Amniotic stem cell (primary cell): ENCODE data around the gene VSX1.

Experiments
- DNase-seq: peaks from one replicate; lab custom pipeline; 2025; lab: John Stamatoyannopoulos, UW

VSX1 gene

DNA sequence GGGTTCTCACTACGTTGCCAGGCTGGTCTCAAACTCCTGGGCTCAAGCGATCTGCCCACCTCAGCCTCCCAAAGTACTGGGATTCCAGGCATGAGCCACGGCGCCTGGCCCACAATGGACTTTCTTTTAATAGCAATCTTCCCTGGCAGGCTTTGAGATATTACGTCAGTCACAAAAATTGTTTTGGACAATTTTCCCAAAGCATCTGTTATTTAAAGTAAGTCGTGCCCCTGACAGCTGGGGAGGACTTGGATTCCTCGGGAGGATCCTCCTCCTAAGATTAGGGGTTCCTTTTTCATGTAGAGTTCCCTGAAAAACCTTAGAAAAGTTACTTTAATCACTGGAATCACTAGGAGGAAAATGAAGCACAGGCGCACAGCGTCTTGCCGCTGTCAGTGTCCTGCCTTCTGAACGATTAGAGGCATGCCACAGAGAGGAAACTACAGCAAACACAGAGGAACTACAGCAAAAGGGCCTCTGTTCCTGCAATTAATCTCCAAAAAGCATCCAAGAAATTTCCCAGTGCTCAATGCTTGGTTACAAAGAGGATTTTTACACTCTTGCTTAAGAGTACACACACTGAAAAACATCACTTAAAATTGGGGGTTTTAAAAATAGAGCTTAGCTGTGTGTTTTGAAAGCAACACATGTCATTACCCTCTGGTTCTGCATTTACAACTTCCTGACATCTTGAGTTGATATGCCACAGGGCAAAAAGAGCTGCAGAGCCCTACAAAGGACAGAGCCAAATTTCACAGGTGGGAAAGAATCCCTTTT lies 28.5 kb downstream of the VSX1 start:
- no peak for DNase-seq

DNA sequence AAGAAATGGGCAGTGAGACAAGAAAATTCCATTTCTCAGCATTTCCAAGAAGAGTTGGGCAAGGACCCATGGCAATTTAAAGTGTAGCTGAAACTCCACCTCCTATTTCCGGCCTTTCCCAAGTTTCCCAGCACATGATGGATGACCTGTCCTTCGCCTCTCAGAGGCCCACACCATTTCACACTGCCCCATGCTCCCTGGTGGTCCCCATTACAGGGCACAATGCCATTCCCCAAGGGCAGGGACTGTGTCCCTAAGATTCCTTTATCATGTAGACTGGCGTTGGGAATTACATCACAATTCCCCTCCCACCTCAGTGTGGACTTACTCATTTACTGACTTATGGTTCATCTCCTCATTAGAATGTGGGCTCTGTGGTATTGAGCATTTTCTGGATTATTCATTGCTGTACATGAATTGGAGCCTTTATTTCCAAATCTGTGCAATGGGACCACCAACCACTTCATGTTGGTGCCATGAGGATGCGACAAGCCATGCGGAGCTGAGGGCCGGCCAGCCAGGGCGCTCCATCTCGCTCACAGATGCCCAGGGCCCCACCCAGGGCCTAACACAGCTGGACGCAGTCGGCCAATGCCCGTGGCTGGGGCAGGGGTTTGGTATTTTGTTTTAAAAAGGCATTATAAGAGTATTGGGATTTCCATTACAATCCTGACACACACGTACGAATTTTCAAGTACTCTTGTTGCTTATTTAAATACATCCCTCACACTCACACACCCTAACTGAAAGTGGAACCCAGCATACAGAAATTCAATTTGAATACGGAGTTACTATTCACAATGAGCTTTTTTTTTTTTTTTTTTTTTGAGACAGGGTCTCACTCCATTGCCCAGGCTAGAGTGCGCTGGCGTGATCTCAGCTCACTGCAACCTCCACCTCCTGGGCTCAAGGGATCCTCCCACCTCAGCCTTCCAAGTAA lies 29.4 kb downstream of the VSX1 start:
- DNase-seq = no peak

DNA sequence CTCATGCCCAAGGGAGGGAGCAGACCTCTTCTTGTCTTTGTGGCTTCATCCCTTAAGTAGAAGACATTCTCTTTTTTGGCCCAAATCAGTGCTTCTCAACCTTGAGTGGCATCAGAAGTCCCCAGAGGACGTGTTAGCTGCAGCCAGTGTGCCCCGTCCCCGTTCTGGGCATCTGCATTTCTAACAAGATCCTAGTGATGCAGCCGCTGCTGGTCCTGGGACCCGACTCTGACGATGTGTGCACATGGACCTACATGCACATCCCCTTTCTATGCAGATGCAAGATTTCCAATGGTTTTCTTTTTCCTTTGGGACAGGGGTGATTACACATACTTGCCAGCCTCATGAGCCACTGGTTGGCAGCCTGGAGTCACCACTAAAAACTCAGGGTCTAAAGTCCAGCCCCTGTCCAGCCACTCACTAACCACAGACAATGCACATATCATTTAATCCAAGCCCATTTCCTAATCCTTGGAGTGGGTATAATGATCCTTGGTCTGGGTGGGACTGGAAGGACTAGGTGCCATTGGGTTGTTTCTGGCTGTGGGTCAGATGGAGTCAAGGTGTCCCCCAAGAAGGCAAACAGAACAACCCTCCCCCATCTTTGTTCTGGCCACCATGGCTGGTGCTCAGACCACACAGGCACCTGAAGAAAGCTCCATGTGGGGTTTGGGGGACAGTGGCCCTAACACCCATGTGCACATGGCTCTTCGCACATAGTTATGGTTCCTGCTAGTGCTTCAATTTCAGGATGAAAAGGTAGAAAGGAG lies 30.4 kb downstream of the VSX1 start:
- DNase-seq = no peak

DNA sequence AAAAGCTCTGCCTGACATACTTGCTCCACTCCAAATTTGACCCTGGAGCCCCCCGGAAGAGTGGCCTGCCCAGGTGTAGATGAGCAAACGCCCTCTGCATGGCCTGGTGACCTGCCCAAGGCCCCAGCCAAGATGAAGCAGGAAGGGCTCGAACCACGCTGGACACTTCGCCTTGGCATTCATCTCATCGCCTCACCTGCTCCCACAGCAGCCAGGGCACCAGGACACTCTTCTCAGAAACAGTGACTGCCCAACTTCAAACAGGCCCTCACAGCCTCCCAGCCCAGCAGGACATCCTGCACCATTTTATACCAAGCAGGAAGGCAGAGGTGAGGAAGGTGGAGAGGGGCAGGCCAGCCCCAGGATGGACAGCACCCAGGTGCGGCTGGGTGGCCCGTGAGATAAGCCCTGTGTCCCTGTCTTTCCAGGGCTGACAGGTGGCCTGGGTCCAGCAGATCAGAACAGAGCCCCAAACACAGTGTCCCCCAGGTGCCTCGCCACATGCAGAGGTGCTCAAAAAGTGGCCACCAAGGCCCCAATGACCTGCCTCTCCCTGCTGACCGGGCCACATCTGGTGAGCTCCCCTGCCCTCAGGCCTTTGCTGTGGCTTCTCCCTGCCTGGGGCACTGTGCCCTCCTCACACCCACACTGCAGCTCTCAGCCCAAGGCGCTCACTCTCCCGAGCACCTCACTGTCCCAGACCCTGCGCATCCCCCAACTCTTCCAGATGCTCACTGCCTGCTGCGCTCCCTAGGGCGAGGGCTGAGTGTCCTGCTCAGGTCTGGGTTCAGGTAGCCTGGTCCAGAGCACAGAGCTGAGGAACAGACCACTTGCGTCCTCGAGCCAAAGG lies 31.2 kb downstream of the VSX1 start:
- DNase-seq = no peak

DNA sequence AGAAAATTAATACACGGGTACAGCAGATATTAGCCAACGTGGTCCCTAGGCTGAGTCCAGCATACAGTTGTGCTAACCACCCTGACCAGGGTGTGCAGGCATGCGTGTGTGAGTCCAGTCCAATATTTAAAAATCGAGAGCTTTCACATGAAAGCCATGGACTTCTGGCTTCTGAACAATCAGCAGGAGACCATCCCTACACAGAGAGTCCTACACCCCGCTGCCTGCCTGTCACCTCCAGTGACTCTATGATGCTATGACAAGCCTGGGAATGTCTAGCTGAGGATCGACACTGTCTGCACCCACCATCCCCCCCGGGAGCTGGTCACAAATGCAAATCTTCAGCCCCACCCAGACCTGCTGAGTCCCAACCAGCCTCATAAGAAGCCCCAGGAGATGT lies 31.9 kb downstream of the VSX1 start:
- DNase-seq = no peak

DNA sequence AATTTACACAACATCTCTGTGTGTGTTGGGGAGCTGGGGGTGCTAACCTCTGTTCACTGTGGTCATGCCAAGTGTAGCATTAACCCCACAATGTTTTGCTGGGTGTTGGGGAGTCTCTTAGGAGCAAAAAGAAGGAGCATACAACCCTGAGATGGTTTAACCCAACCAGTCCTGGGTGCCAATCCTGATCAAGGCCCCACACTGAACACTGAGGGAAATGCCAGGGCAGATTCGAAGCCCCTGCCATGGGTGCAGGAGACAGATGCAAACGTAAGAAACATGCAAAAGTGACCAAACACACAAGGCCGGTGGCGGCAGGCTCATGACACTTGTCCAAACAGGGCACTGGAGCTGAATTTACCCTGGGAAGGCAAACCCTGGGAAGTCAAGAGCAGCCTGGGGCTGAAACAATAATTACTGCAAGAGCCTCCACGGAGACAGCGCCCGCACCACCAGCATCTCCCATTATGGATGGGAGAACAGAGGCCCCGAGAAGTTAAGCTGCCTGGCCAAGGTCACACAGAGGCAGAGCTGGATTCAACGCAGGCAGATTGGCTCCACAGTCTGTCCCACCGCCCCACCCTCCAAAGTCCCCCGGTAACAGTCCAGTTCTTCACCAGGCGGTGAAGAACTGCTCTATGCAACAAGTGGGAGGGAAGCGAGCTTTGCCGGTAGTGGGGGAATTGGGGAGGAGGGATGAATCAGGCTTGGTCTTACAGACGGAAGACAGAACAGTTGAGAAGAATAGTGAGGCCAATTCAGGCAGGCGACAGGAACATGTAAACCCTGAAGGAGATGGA lies 32.5 kb downstream of the VSX1 start:
- DNase-seq = no peak

DNA sequence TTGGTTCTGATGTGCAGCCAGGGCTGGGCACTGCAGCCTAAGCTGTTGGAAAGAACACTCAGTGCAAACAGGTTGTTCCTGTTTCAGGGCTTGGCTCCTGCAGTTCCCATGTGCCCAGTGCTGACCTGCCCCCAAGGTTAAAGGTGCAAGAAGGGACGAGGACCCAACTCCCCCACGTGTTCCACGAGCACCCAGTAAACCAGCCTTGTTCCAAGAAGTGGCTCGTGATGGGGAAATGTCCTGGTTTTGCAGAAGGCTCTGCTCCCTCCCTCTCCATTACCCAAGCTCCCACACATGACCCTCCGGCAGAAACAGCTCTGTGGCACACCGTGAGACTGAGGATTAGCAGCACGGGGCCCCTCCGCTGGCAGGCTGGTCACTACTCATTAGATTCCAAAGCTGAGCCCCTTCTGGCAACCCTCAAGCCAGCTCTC lies 33.4 kb downstream of the VSX1 start:
- DNase-seq = no peak

DNA sequence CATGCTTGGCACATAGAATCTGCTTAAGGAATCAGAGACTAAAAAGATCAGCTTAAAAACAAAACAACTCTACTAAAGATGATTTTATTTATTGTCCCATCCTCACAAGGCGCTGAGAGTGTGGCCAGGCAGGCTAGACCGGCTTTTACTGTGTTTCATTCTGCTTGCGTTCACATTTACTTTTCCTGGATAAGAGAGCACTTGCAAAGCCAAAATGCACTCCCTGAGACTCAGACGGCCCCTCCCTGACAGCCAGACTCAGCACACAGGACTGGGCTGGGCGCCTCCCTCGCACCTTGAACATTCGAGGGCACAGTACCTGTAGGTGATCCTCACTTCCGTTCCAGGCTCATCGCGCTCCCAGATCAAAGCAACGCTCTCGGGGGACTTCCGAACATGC lies 34.2 kb downstream of the VSX1 start:
- no peak for DNase-seq

DNA sequence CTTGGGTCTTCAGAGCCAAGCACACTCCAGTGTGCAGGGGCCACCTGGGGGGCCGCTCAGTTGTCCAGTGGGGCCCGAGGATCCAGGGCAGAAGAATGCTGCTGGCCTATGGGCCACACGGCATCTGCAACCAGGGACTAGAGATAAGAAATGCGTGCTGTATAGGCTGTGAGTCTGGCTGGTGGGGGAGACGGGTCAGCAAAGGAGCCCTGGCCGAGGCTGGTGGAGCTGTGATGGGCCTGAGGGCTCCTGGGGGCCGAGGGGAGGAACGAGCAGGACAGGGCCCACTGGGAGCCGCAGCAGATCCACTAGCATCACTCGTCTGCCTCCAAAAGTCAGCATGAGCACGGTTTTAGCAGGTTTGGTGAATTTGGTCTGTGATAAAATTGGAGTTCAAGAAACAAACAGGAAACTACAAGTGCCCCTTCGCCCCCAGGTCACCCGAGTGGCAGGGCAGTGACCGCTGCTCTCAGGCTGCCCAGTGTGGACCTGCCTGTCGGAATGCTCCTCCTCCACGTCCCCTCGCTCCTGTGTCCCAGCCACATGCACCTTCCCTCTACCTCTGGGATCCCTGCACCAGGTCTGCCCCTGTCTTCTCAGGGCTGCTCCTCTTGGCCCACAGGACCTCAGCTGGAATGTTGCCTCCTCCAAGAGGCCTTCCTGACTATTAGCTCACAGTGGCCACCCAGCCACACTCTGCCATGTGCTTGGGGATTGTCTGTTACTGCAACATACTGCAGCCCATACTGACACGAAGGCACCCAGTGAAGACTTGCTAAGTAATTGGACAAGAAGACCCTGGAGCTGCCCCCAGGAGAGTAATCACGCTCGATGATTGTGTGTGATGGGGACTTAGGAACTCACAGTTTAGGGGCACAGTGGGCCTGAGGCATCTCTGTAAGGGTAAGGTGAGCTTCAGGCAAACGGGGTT lies 34.9 kb downstream of the VSX1 start:
- no peak for DNase-seq

DNA sequence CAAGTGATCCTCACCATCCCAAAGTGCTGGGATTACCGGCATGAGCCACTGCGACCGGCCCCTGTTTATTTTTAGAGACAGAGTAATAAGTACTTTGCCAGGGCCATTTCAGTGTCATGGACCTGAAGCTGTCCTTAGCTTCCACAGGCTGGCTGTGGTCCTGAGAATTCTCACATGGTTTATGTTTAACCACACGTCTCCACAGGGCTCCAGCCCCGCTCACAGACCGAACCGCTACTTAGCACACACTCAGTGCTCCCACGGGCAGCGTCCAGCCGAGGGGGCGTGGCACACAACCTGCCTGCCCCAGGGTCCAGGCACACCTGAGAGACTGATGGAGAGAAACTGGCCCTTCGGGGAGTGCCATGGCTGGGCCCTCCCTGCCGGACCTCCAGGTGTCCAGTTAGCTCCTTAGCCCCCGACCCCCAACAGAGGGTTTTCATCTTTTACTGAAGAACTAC lies 35.7 kb downstream of the VSX1 start:
- DNase-seq = no peak

DNA sequence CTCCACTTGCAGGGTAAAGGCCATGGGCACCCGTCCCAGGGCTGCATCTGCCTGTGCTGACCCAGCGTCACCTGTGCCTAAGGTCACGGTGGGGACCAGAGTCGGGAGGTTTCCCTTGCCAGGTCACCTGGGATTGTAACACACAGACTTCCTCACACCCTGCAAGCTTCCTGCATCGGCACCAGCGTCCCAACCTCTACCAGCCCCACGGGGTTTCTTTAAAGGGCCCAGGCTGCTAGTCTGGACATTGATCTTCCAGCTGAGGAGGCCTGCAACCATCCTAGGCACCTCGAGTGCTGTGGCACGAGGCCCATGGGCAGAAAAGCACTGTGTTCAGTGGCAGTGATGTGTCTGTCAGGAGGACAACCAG lies 36.6 kb downstream of the VSX1 start:
- DNase-seq = no peak

DNA sequence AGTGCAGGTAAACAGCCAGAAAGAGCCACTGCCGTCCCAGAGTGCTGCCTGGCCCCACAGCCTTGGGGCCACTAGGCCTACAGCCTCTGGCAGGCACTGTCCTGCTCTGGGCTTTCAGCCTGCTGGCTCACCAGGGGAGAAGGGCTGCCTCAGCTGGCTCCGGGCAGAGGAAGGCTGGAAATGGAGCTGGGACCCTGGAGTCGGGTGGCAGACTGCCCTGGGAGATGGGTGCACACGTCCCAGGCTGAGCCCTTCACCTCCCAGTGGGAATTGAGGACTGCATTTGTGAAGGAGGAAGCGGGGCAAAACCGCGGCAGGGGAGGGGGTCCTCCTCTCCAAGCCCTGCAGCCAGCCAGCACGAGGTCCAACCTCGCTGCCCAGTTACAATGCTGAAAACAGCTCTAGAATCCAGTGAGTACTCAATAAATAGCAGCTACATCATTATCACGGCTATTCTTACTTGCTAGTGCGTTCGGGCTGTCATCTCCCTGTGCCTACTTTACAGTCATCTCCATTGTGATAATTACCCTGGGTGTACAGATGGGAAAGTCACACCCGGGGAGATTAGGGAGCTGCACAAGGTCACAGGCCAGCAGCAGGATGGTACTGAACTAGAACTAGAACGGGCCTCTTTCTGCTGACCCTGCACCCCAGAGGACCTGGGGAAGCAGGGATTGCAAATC lies 37.1 kb downstream of the VSX1 start:
- DNase-seq = no peak

DNA sequence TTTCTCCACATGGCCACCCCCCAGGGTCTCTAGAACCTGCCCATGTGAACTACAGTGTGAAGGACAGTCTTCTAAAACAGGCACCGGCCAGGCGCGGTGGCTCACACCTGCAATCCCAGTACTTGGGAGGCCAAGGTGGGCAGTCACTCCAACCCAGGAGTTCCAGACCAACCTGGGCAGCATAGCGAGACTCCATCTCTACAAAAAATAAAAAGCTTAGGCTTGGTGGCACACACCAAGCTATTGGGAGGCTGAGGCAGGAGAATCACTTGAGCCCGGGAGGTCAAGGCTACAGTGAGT lies 37.7 kb downstream of the VSX1 start:
- DNase-seq = no peak

DNA sequence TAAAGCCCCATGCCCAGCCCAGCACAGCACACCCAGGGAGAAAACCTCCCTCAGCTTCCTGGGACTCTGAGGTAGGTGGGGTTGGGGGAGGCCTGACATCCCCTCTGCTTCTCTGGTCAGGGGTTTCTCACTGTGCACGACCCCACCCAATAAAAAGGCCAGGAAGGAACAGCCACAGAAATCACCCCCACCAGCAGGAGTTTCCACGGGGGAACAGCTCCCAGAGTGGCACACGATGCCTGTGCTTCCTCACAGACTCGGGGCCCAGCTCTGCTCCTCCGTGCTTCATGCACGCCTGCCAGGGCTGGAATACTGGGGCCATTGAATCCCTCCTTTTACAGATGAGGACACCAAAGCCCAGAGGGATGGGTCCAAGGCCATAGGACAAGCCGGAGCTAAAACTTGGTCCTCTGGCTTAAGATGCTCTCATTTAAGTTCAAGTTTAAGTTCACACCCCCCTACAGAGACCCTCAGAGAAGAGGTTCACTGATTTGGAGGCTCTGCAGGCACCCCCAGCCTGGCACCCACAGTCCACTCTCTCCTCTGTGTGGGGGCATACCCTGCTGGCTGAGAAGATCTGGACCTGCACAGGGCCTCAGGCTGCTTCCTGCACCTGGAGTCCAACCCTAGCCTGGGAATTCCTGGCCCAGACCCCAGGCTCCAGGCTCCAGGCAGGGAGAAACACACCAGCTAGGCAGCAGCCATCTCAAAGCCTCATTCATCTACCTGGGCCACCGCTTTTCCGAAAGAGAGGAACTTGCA lies 38.3 kb downstream of the VSX1 start:
- DNase-seq = no peak

DNA sequence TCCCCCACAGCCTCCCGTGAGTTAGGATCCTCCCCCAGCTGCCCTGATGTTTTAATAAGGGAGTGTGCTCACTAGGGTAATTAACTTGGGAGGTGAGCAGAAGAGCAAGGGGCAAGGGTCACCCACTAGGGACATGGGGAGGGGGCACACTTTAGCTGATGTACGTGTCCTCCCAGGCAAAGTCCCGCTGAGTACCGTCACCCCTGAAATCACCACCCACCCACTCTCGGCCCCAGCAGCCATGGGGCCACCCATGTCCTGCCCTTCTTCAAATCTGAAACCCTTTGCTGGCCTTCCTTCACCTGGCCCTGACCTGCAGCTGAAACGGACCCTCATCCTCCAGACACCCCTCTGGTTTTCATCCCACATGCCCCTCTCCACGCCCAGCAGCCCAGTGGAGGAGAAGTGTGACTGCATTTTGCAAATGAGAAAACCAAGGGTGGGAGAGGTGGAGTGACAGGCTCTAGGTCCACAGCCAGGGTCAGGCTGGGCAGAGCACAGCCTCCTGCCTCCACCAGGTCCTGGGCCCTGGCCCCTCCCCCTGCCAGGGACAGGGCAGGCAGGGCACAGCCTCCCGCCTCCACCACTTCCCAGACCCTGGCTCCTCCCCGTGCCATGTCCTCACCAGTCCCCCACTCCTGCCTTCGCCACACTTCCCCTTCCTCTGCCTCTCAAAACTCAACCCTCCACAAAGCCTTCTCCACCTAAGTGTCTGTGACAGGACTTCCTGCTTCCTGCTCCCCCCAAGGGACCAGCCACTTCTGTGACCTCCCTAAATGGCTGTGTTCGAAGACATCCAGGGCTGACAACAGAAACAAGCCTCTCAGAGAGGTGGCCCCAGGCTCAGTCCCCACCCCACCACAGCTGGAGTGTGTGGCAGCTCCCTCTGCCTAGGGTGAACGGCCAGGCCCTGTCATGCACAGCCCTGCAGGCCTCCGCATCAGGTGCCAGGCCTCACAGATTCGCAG lies 39.1 kb downstream of the VSX1 start:
- DNase-seq = no peak

DNA sequence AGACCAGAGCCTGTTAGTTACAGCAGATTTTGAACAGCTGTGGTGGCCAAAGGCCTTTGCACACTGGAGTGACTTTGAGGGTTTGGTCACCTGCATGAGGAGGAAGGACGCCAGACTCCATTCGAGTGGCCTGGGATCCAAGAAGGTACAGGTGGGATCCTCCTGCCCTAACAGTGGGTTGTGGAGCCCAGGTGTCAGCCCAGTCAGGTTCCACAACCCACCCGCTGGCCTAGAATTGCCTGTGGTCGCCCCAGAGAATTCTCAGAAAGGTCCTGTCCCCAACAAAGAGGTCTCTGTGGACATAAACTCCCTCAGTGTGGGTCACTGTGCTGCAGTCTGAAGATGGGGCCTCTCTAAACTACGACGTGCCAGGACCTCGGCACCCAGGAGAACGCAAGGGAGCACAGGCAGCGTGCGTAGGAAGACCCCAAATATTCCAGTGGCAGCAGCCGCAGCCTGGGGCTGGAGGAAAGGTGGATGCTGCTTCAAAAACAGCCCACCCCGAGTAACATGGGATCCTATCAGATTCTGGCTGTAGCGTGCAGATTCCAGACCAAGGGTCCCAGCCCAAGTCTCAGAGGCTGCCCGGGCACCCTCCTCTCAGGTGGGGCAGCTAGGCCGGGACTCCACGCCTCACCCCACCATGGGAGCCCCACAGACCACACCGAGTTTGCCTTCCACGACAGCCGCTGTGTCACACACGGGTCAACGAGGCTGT lies 40.0 kb downstream of the VSX1 start:
- no peak for DNase-seq

DNA sequence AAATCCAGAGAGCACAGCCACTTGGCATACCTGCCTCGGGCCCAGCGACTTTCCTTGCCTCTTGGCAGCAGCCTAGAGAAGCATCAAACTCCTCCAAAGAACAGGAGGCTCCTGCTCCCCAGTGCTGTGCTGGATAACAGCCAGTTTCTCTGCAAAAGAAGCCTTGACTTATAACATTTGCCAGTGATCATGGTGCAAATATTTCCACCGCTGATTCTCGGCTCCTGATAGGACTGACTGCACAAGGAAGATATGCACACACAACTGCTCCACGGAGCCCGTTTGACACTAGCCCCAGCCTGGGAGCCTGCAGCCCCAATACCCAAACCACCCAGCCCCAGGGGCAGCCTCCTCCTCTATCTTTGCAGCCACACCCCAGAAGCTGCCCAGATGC lies 41.5 kb downstream of the VSX1 start:
- no peak for DNase-seq
